NCI-H82 treated with DMSO at 0.1 percent for 48 hours (cell line): ENCODE results near the gene RAMP3.
"Not testable (repeated sequence)": the region's sequence is repeated elsewhere in the genome, so short reads cannot be mapped to it uniquely, and the experiment has no call there.

Experiments used
- DNase-seq: peaks from one replicate; lab custom pipeline; 2025; ENCODE audit not compliant: unreplicated experiment; lab: John Stamatoyannopoulos, UW

Gene RAMP3

DNA sequence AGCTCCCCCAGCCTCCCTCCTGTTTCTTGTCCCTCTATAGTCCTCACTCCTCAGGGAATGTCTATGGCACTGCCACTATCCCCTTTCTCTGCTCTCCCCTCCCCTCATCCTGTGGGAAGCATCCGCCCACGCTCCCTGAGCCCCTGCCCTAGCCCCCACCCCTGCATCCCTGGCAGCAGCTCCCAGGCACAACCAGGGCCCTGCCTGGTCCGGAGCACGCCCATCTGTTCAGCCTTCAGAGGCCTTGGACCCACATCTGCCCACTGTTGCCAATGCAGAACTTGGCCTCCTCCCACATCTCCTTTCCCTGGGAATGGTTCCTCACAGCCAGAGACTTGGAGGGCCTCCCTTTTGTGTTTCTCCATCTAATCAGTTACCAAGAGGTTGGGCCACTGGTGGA lies 25.7 kb upstream of the RAMP3 start:
- DNase-seq: no peak

DNA sequence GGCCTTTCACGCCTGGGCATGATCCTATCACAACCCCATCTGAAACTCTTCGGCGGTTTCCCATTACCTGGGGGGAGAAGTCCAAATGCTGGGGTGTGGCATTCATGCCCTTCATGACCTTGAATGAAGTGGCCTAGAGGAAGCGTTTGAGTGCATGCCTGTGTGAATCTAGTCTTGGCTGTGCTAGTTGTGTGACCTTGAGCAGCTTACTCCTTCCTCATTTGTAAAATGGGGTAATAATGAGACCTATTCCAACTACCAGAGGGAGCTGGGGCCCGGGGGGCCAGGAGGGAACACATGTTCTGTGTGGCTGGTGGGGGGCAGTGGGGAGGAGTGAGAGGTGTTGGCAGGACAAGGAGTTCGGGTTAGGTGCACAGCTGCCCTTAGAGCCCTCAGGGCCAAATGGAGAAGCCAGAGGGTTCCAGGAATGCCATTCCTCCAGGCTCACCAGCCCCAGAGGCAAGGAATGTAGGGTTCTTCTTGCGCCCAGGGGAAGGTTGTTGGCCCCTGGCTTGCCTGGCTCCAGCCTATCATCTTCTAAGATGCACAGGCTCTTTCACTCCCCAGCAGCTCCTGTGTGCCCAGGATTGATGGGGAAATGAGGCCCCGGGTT lies 24.8 kb upstream of the RAMP3 start:
- no peak for DNase-seq

DNA sequence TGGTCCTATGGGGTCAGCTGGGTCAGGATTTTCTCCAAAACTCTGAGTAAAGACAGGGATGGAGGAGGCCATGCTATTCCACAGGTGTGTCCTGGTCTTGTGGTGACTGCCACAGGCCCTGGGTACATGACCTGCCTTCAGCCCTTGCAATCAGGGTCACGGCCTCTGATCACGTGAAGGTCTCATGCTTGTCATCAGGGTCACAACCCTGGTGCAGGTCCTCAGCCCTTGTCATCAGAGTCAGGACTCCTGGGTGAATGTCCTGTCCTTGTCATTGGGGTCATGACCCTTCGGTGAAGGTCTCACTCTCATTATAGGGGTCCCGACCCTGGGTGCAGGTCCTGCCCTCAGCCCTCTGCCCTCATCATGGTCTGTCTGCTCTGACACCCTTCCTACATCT lies 24.2 kb upstream of the RAMP3 start:
- no peak for DNase-seq

DNA sequence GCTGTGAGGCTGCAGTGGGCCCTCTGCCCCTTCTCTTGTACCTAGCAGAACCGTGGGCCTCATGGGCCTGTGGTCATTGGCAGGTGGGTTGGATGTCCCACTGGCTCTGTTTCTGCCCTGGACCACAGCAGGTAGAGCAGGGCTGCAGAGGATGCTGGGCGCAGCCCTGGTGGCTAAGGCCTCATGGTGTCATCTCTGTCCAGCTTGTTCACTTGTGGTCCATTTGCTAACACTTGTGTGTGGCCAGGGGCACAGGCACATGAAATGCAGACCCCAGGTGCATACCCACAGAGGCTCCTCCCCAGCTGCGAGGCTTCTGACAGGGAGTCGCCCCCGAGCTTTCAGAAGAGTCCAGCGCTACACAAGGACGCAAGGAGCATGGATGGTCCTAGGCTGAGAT lies 23.7 kb upstream of the RAMP3 start:
- DNase-seq: no peak

DNA sequence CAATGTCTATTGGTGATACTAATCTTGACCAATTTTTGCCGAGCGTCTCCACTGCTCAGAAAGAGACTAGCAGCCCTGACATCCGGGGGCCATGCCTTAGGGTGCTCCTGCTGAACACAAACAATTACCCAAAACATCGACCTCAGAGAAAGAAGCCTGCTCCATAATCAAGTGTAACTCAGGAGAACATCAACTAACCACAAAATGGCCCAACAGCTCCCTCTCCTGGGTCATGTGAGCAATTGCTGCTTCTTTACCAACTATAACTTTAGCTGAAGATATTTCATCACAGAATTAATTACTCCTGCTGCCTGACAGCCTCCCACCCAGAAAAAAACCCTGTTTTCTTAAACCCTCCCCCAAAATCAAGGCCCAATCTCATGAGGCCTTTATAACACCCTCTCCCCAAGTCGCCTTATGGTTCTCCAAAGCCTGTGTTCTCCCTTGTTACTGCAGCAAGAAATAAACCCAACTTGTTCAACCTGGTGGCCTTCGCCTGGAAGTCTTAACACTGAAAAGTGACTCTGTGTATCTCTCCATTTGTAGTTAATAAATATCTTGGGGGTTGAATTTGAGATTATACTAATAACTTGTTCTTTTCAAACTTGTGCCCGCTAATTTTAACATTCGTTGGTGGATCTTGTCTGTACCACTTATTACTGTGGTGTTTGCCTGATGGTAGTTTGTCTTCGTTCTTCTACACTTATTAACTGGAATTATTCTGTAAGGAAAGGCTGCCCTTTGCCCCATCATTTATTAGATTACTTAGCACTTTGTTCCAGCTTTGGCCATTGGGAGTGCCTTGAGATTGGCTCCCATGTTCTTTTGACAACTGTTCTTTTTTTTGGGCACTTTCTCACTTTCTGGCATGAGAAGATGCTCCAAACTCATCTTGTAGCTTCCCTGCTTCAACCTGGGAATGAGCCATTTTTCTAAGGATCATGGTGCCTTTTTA lies 21.2 kb upstream of the RAMP3 start:
- peak; percentile 49 for DNase-seq

DNA sequence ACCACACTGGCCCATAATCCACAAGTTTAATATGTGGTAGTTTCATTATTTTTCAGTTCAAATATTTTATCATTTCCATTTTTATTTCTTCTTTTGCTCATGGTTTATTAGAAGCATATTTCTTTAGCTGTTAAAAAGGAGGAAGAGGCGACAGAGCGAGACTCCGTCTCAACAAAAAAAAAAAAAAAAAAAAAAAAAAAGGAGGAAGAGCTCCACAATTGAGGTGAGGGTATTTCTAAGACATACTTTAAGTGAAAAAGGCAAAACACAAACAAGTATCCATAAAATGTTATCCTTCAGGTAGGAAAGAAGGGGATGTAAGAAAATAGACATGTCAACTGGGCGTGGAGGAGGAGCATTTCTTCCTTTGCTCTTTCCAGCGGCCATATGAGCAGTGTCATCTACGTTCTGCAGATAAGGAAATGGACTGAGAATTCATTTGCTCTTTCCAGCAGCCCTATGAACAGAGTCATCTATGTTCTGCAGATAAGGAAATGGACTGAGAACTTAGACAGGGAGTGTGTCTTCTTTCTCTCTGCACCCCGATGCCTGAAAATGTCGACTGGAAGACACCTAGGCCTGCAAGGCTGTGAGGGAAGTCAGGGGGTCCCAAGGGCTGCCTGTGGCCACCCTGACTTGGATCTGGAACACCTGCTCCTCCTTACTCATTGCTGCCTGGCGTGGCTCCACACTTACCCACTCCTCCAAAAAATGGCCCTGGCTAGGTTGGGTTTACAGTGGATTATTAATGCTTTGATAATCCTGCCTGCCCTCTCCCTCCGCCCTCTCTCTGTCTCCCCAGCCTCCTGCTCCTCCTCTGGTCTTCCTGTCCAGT lies 18.9 kb upstream of the RAMP3 start:
- no peak for DNase-seq

DNA sequence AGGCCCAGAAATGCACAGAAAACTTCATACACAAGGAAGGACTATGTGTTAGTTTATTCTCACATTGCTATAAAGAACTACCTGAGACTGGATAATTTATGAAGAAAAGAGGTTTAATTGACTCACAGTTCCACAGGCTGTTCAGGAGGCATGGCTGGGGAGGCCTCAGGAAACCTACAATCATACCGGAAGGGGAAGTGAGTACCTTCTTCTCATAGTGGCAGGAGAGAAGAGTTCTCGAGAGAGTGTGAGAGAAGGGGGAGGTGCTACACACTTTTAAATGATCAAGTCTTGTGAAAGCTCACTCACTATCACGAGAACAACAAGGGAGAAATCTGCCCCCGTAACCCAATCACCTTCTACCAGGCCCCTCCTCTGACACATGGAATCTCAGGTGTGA lies 16.8 kb upstream of the RAMP3 start:
- no peak for DNase-seq

DNA sequence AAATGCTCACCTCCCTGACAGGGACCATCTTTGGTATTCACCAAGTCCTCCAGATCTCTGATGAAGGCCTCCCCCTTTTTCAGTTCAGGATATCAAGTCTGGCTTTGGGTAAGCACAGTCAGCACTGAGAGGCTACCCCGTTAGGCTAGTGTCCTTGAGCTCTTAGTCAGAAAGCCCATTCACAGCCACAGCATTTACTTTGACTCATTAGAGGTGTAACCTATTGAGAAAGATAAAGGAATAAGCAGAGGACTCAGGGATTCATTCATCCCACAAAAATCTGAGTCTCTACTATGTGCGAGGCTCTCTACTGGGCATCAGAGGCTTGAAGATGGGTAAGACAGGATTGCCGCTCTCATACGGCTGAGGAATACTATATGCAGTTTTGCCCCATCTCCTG lies 14.0 kb upstream of the RAMP3 start:
- DNase-seq: no peak

DNA sequence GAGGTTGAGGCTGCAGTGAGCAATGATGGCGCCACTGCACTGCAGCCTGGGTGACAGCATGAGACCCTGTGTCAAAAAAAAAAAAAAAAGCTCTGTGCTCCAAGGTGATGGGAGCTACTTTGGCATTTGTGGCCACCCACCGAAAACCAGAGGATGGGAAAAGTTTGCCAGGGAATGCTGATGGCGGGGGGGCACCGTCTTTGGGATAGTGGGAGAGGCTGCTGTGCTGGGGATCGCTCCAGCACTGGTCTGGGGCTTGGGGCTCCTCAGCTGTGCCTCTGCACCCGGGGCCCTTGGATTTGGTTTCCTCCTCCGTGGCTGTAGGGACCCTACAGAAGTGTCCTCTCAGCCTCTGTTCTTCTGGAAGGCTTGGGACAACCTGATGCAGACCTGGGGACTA lies 11.7 kb upstream of the RAMP3 start:
- DNase-seq: no peak

DNA sequence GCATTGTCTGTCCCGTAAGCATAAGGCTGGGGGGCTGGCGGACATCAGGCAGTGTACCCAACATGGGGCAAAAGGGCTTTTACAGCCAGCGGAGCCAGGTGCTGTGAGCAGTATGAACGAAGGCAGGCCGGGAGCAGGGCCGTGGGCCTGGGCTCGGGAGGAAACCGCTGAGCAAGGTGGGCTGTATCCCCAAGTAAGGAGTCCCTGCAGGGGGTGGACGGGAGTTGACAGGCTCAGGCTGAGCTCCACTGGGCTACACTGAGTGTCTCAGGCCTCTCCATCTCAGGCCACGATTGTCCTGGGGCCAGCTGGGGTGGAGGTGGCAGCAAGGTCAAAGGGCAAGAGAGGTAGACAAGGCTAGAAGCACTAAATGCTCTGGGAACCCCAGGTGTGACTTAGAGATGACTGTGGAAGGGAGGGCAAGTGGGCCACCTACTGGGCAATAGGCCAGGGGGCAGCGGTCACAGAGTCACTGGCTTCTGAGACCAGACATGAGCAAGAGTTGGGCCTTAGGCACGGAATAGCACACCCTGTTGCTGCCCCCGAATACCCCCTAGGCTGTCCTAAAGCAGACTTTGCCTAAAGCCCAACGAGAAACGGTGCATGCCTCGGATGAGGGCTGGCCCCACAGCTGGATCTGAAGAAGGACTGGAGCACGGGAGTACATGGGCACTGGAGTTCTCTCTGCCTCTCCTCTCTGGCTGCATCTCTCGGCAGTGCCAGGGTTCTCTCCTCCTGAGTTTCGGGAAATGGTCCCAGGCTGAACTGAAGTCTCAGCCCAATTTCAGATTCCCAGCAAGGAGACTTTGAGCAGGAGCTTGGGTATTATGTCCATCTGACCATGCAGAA lies 10.8 kb upstream of the RAMP3 start:
- DNase-seq: no peak

DNA sequence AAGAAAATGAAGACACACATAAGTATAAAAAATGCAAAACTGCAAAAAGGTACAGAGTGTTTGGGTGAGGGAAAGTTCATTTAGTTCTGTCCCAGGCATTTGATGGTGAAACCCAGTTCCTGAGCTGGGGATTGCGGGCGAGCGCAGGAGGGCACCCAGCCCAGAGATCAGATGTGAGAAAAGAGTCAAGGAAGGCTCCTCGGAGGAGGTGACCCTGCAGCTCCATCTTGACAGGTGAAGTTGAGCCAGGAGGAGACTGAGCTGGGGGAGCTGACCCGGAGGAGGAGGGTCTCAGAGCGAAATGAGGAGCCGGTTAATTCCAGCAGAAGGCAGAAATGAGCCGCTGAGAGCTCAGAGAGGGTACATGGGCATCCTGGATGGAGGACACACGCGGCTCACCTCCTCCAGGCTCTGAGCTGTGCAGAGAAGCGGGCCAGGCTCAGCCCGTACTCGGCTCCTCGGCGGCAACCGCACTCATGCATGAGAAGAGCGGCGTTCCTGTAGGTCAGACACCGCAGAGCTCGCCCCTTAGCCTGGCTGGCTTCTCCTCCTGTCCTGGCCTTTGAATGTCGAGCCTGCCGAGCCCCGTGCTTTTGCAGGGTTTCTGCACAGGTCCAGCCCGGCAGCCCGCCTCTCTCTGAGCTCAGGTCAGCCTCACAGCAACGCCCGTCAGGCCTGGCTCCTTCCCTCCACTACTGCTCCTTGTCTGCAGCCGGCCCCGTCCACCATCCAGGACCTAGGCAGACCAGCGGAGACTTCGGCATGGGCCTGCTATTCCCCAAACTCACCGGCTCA lies 9.5 kb upstream of the RAMP3 start:
- no peak for DNase-seq

DNA sequence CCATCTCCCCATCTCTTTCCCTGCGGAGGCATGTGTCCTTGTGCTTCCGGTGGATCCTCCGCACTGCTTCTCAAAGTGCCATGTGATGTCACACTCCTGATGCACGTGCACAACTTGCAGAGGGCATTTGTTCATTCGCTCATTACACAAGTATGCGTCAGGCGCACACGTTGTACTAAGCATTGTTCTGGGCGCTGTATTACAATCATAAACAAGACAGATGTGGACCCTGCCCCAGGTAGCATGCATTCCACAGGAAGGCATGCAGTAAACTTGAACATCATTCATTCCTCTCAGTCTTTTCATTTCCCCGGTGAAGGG lies 9.0 kb upstream of the RAMP3 start:
- no peak for DNase-seq

DNA sequence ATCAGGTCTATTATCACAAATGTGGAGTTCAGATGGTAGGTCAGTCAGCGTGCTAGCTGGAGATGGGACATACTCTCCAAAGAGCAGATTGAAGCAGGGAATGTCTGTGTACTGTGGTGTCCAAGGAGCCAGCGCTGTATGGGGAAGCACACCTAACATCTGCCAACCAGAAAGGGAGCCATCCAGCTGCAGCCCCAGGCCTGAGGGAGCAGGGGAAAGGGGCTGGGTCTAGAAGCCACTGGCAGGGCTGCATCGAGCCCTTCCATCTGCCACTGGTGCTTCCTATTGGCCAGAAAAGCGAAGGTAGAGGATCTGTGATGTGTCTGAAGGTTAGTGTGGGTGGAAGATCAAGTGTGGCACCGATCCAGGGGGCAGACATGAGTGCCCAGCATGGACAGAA lies 8.0 kb upstream of the RAMP3 start:
- DNase-seq: no peak

DNA sequence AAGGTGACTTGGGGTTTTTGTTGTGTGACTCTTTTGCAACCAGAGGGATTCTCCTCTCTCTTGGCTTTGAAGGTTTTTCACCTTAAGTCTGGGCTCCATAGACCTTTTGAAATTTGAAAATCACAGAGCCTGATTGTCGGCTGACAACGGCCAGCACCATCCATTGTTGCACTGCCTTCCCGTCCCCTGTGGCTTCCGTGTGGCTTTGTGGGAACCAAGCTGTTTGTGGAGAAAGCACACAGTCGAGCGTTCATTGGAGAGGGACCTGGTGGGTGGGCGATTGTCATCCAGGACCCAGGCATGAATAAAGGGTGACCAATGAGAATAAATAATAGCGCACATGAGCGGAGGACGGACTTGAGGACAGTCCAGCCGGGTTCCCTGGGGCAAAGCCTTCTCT lies 7.4 kb upstream of the RAMP3 start:
- DNase-seq: no peak

DNA sequence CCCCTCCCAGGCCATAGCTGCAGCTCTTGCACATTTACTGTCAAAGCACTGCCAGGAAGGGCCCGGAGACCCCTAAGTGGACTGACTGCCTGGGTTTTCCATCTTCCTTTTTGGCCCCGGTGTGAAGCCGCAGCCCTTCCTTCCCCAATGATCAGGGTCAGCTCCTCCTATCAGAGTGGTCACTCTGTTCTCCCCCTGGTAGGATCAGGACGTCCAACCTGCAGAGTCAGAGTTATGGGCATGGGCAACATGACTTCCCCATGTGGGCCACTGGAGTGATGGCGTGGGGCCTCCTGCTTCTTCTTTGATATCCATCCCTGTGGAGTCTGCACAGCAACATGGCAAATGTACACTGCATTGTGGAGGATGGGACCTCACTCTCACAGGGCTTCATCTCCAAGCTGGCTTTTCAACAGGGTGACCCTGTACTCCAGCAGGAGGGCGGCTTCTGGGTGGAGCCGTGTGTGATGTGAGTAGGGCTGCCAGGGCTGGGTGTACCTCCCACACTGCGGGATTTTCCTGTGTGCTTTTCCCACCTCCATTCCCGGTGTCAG lies 6.4 kb upstream of the RAMP3 start:
- DNase-seq: no peak

DNA sequence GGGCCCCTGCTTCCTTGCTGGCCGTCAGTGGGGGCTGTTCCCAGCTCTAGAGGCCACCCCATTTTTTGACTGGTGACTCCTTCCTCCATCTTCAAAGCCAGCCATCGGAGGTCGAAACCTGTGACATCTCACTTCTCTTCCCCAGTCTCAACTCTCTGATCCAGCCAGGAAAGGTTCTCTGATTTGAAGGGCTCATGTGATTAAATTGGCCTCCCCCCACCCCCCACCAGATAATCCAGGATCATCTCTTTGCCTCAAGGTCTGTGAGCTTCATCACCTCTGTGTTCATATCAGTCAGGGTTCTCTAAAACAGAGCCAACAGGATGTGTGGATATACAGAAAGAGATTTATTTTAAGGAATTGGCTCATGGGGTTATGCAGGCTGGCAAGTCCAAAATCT lies 5.6 kb upstream of the RAMP3 start:
- DNase-seq: peak; percentile 82

DNA sequence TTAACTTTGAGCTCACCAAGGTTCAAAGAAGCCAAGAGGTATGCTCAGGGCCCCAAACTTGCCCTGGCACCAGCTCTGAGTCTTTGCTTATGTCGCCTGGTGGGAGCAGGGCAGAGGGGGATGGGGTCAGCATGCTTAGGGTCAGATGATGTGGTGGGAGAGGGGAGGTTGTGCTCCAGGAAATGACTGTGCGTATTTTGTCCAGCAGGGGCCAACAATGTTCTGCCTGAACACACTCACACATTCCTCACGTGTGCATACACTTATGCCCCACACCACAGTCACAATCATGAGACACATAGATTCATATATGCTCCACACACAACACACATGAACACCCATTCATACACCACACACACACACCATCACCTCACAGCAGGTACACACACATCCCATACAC lies 4.4 kb upstream of the RAMP3 start:
- DNase-seq: no peak

DNA sequence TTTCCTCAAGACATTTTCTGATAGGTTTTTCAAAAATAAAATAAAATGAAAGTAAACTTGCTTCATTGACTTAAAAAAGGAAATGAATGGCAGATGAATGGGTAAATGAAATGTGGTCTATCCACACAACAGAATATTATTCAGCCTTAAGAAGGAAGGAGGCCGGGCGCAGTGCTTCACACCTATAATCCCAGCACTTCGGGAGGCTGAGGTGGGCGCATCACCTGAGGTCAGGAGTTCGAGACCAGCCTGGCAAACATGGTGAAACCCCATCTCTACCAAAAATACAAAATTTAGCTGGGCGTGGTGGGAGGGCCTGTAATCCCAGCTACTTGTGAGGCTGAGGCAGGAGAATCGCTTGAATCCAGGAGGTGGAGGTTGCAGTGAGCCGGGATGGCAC lies 3.7 kb upstream of the RAMP3 start:
- not testable (repeated sequence) for DNase-seq

DNA sequence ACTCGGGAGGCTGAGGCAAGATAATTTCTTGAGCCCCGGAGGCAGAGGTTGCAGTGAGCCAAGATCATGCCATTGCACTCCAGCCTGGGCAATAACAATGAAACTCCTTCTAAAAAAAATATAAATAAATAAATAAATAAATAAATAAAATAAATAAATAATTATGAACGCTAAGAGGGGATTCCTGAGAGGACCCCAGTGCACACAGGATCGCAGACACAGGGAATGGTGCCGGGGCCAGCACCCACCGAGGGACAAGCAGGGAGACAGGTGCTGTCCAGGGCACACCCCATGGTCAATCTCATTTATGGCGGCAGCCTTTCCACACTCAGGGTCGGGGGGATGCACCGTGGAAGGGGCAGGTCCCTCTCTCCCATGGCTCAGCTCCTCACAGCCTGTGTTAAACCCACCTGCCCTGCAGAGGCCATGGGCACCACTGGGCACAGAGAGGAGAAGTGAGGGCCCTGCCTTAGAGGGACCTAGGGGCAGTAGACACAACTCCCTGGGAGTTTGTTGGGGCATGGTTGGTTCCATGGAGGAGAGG lies 2.2 kb upstream of the RAMP3 start:
- DNase-seq: no peak

DNA sequence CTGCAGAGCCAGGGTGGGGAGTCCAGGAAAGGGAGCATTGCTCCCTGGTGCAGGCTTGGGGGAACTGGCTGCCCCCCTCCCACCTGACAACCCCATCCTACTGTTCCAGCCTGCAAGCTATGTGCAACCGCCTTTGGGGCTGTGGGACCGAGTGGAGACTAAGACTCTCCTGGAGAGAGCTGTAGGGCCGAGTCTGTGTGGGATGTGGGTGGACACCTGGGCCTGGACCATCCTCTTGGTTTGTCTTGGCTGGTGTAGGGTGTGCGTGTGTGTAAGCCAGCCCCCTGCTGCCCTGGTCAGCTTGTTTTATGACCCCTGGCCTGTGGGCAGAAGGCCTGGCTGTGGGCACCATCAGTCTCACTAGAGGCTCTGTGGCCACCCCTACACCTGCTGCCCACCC lies 1.6 kb upstream of the RAMP3 start:
- no peak for DNase-seq
